Glutamatergic neuron (in vitro differentiated cells): ENCODE data around the gene MYT1. TPM values are rescaled to one million over a fixed set of nuclear protein-coding genes. Genes with fewer than 3 reads are reported as not detected.
"Not testable (repeated sequence)": the region's sequence is repeated elsewhere in the genome, so short reads cannot be mapped to it uniquely, and the experiment has no call there.

Experiments used
- DNase-seq: peaks from one replicate; pipeline ENCODE4 v3.0.0; 2022
- H3K27ac Mint-ChIP-seq: one replicate; pipeline ENCODE4 v1.8.0; 2020; ENCODE audit warnings: mild to moderate bottlenecking, mixed read lengths, inconsistent platforms; ENCODE audit not compliant: unreplicated experiment
- H3K27me3 Mint-ChIP-seq: one replicate; pipeline ENCODE4 v1.8.0; 2020; ENCODE audit warnings: mild to moderate bottlenecking, moderate library complexity, mixed read lengths, inconsistent platforms; ENCODE audit not compliant: unreplicated experiment
- H3K36me3 Mint-ChIP-seq: one replicate; pipeline ENCODE4 v1.8.0; 2020; ENCODE audit warnings: mild to moderate bottlenecking, mixed read lengths, inconsistent platforms; ENCODE audit not compliant: unreplicated experiment
- H3K4me1 Mint-ChIP-seq: one replicate; pipeline ENCODE4 v1.8.0; 2020; ENCODE audit warnings: mild to moderate bottlenecking, low read depth, mixed read lengths, inconsistent platforms; ENCODE audit not compliant: unreplicated experiment
- H3K4me3 Mint-ChIP-seq: one replicate; pipeline ENCODE4 v1.8.0; 2020; ENCODE audit warnings: mild to moderate bottlenecking, mixed read lengths, inconsistent platforms; ENCODE audit not compliant: unreplicated experiment
- H3K9me3 Mint-ChIP-seq: one replicate; pipeline ENCODE4 v1.8.0; 2020; ENCODE audit warnings: mild to moderate bottlenecking, moderate library complexity, mixed read lengths, inconsistent platforms; ENCODE audit not compliant: unreplicated experiment
- CTCF ChIP-seq: fragments of 200-600 bp; sonication (generic); IDR thresholded peaks from one replicate; pipeline ENCODE4 v1.5.0; 2021; ENCODE audit not compliant: partially characterized antibody, unreplicated experiment
- long read RNA-seq: library from polyadenylated mRNA; unstranded; transcript quantifications from one replicate; pipeline ENCODE4 v2.0.0, GENCODE V29; 2020; ENCODE audit not compliant: unreplicated experiment
- total RNA-seq: library from RNA; stranded (reverse); fragmentation: NEBNext Ultra II Directional; extraction: Animal tissue kit (Norgen Biotek cat#: 25700); gene quantifications from one replicate; pipeline ENCODE4 v1.2.1, GENCODE V29; 2021; ENCODE audit not compliant: unreplicated experiment

MYT1 gene
- total RNA-seq, result 159 TPM
- long read RNA-seq, partial matches to known transcripts, result 3 of 10 reads
- long read RNA-seq, other reads (novel, unspliced or antisense), result 7 of 10 reads

DNA sequence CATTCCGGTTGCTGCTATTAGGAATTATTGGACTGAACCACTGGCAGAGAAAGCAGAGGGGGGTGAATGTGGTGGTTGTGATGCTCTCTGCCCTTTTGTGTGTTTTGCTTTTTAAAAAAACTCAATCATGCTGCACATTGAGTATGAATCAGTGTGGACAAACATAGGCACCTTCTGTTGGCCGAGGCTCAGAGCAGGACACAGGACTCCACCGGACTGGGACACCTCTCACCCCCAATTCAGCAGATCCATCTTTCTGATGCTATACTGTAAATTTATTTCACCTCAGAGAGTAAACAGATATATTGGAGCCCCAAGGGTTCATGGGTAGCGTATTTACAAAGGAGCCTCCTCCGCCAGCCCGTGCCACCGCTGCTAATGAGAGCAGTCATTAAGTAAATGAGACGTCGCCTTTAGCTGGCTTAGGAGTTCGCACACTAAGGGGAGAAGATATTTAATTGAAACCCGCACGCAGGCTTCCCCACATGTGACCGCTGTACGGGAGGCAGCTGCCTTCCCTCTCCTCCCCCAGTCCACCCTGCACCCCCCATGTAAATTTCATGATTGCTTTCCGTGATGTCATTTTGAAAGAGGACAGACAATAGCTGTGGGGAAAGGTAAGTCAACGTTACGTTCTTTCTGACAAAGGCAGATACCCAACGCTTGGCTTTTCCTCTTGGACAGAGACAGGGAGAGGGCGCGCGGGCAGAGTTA is at the start of gene MYT1:
MYT1 (plus strand) TSS at position 330 of the 714 bp plus-strand sequence. CDS start 34,410 bp downstream, outside the sequence.
- TF ChIP-seq CTCF, result no peak
- Mint-ChIP-seq H3K4me3 (peak within 1 kb of the TSS; percentile 99), H3K36me3 (peaks cover 5% of the 10 kb centered on the region), H3K4me1 (peaks cover 46% of the 10 kb centered on the region), H3K27me3 (peaks cover 67% of the 10 kb centered on the region), H3K27ac (peak within 1 kb of the TSS; percentile 100), H3K9me3 (peaks cover 71% of the 10 kb centered on the region)
- DNase-seq, result peak; percentile 70

GRCh38 chr20:64115171-64115911 is 48.9 kb upstream of the MYT1 start:
- no peak for TF ChIP-seq CTCF
- Mint-ChIP-seq H3K9me3 (peaks cover 3% of the 10 kb centered on the region), H3K36me3 (no peaks in the 10 kb centered on the region), H3K4me1 (peaks cover 11% of the 10 kb centered on the region), H3K4me3 (no peak overlapping the region), H3K27ac (no peak overlapping the region), H3K27me3 (peaks cover 5% of the 10 kb centered on the region)
- DNase-seq, result peak; percentile 13

- Mint-ChIP-seq H3K27me3 (peaks cover 5% of the 10 kb centered on the region), H3K4me3 (no peak overlapping the region), H3K4me1 (peaks cover 11% of the 10 kb centered on the region), H3K36me3 (no peaks in the 10 kb centered on the region), H3K27ac (no peak overlapping the region), H3K9me3 (peaks cover 2% of the 10 kb centered on the region)
- TF ChIP-seq CTCF, result no peak
- DNase-seq, result no peak
These were observed 48.2 kb upstream of the MYT1 start for GRCh38 chr20:64116016-64116415.

GRCh38 chr20:64116541-64117431 is 47.5 kb upstream of the MYT1 start:
- Mint-ChIP-seq H3K9me3 (no peaks in the 10 kb centered on the region), H3K27ac (no peak overlapping the region), H3K4me1 (peaks cover 9% of the 10 kb centered on the region), H3K27me3 (peaks cover 5% of the 10 kb centered on the region), H3K4me3 (no peak overlapping the region), H3K36me3 (no peaks in the 10 kb centered on the region)
- peak; percentile 16 for DNase-seq
- TF ChIP-seq CTCF, result no peak

GRCh38 chr20:64117432-64117777 is 46.8 kb upstream of the MYT1 start:
- not testable (repeated sequence) for H3K4me3 Mint-ChIP-seq, H3K4me1 Mint-ChIP-seq, H3K36me3 Mint-ChIP-seq, H3K9me3 Mint-ChIP-seq, H3K27ac Mint-ChIP-seq, DNase-seq, H3K27me3 Mint-ChIP-seq
